T1000 (cell line): Measurements from ENCODE around the gene KRT17.
"Not testable (repeated sequence)": the region's sequence is repeated elsewhere in the genome, so short reads cannot be mapped to it uniquely, and the experiment has no call there.

Source experiments
- DNase-seq: peaks from one replicate; lab custom pipeline; 2025; ENCODE audit warnings: mixed read lengths; lab: John Stamatoyannopoulos, UW

KRT17 gene

GRCh38 chr17:41634639-41635038 is 10.3 kb upstream of the KRT17 start:
- DNase-seq, result no peak

DNA sequence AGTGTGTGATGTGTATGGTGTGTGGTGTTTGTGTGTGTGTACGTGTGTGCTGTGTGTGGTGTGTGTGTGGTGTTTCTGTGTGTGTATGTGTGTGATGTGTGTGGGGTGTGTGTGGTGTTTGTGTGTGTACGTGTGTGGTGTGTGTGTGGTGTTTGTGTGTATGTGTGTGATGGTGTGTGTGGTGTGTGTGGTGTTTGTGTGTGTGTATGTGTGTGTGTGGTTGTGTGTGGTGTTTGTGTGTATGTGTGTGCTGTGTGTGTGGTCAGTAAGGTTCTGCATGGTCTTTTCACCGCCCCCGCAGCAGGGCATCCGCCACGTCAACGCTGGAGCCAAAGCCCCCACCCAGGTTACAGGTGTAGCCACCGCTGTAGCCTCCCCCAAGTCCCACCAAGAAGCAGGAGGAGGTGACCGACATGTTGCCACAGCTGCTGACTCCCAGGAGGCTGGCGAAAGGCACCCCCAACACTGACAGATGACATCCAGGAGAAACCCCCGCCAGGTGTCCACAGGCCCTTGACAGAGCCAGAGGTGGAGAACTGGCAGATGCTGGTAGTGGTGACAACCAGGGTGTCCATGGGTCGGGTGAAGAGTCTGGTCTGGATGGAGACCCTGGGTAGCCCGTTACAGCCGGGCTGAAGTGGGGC is 9.3 kb upstream of the KRT17 start:
- no peak for DNase-seq

GRCh38 chr17:41632482-41633105 is 8.2 kb upstream of the KRT17 start:
- no peak for DNase-seq

DNA sequence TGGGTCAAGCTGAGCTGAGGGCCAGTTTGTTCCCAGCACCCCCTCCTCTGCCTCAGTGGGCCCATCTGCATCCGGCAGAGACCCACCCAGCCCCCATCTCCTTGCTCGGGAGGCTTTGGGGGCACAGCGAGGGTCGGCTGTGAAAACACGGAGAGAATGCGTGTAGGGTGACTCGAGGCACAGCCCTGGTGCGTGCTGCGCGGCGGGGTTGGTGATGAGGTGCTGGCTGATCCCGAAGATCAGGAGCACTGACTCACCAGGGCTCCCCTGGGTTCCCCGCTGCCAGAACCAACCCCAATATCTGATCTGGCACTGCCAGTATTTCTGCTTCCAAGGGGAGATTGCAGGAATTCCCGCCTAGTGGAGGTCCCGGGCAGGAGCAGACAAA is 7.5 kb upstream of the KRT17 start:
- no peak for DNase-seq

GRCh38 chr17:41631025-41631897 is 6.9 kb upstream of the KRT17 start:
- no peak for DNase-seq

DNA sequence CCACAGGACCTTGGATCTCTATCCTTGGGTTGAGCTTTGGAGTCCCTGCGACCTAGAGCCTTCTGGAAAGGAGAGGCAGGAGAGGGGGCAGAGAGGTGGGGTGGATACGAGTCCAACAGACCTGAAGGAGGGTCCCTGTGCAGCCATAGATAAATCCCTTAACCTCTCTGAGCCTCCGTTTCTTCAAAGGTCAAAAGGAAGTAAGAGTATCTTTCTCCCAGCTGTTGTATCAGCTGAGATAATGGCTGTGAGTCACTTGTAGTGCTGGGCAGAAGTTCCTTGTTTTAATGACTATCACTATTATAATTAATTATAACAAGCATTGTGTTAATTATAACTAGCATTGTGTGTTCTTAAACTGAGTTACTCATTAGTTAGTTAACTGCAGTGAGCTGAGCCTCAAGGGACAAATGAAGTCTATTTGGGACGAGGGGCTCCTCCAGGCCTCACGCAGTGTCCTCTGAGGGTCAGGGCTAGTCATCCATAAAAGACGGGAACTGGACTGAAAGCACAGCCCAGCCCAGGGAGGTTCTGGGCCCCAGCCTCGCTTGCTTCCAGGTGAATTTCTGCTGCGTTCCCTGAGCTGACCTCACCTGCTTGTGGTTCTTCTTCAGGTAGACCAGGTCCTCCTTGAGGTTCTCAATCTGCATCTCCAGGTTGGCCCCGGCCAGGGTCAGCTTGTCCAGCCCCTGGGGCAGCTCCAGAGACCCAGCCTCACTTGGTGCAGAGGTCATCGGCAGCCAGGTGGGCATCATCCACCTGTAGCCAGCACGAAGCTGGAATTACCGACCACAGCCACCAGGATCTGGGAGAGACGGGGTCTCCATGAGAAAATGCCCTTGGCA is 5.7 kb upstream of the KRT17 start:
- DNase-seq, result no peak

GRCh38 chr17:41629316-41629715 is 4.9 kb upstream of the KRT17 start:
- no peak for DNase-seq

GRCh38 chr17:41628621-41629255 is 4.4 kb upstream of the KRT17 start:
- DNase-seq, result not testable (repeated sequence)

GRCh38 chr17:41628073-41628370 is 3.6 kb upstream of the KRT17 start:
- not testable (repeated sequence) for DNase-seq

DNA sequence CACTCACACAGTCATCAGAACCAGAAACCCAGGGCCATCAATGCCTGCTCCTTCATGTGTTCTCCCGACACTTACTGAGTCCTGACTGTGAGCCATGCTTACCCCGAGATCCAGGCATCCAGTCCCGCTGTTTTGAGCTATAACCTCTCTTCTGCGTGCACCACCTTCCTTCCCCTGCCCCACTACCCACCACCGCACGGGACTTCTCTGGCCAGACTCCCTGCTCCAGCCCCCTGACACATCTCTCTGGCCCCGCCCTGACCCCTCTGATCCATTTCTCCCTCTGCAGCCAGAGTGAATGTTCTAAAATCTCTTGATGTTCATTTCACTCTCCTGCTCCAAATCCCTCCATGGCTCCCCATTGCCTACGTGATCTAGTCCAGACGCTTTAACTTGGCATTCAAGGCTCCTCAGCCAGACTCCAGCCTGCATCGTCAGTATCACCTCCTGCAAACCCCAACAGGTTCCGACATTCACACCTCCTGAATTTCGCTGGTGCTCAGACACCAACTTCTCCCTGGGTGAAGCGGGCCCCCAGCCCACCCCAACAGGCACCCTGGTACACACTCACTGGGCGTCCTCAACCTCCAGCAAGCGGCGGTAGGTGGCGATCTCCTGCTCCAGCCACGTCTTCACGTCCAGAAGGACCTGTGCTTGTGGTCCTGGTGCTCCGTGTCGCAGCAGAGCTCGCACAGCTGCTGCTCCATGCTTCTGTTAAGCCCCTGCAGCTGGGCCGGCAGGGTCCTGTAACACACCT is 3.1 kb upstream of the KRT17 start:
- no peak for DNase-seq

DNA sequence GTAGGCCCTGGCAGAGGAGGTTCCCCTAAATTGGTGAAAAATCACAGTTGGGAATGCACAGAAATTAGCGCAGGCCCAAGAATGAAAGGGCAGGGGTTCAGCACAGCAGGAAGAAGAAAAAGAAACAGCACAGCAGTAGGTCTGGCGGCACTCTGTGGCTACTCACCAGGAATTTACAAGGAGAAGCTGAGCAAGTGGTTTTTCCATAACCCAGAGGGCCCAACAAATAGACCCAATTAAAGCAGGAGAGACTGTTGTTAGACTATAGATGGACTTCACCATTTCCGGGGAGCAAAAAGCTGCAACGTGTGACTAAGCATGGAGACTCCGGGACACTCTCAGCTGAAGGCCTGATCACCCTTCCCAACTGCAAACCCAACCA is 2.5 kb upstream of the KRT17 start:
- not testable (repeated sequence) for DNase-seq

DNA sequence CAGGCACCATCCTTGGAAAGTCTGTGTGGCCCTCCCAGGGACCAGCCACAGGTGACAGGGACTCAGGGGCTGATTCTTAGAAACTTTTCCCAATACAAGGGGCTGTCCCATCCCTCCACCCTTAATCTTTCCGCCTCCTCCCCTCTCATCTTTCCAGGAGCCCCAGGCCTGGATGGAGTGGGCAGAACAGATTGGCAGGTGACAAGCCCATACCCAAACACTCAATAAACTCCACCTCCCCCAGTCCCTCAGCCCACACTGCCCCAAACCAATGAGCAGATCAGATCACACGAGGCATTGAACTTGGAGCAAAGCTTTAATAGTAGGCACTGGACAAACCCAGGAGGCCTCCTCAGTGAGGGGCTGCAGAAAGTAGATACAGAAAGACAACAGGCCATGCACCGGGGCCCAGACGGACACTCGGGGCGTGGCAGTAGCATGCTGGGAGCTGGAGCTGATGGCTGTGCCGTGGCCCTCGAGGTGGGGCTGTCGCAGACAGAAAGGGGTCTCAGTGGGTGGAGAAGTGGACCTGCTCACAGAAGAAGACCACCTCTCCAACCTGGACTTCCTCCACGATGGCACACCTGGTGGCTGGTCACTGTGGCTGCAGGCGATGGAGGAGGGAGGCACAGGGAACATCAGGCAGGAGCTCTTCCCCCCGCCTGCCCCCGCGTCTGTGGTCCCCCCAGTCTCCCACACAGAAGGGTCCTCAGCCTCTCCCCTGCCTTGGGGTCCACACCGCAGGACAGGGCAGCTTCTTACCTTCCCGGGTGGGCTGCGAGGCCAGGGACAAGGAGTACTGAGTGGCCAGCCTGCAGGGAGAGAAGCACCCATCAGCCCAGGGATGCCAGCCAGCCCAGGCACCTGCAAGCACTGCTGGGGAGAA is 1.9 kb upstream of the KRT17 start:
- not testable (repeated sequence) for DNase-seq

- DNase-seq, result no peak
These were observed 1.2 kb upstream of the KRT17 start for GRCh38 chr17:41625602-41626001.

- DNase-seq, result peak; percentile 23
These were observed 1.1 kb downstream of the KRT17 start for GRCh38 chr17:41623184-41623861.

- not testable (repeated sequence) for DNase-seq
These were observed 1.8 kb downstream of the KRT17 start for GRCh38 chr17:41622340-41623183.

DNA sequence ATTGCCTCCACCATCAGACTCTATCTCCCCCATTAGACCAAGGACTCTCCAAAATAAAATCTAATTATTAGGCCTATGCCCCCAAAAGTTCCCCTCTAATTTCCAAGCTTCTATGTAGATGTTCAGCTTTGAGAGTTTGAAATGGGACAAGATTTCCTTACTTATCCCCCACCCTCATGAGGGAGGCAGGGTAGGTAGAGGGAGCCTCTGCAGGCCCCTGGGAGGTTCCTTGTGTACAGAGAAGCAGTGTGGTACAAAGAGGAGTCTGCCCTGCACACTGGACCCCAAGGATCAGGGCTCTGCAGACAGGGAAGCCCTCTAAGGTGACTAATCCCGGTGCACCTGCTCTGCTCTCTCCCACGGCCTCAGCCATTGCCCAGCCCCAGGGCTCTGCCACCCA is 2.5 kb downstream of the KRT17 start:
- no peak for DNase-seq

GRCh38 chr17:41621435-41621817 is 2.9 kb downstream of the KRT17 start:
- DNase-seq, result not testable (repeated sequence)

- DNase-seq, result no peak
These were observed 3.6 kb downstream of the KRT17 start for GRCh38 chr17:41620583-41621434.
